GM23338 (cell line): Measurements from ENCODE around the gene CDH12. TPM values are rescaled to one million over a fixed set of nuclear protein-coding genes. Genes with fewer than 3 reads are reported as not detected.

Experiments used
- ATAC-seq: fragments of 200-7000 bp; cut with Tn5 transposase; 3 replicates; pipeline ENCODE4 v1.9.1; 2020
- DNase-seq: peaks from one replicate; pipeline ENCODE4 v3.0.0-alpha.2; 2015; ENCODE audit warnings: low spot score
- H2AFZ ChIP-seq: fragments of 200-600 bp; sonication (generic); 2 replicates; pipeline ENCODE4 v1.8.0; 2016; ENCODE audit warnings: antibody characterized with exemption, mild to moderate bottlenecking, moderate library complexity
- H3F3A ChIP-seq: fragments of 200-600 bp; sonication (generic); replicated peaks from 2 replicates; pipeline ENCODE4 v1.8.0; 2017; ENCODE audit warnings: antibody characterized with exemption, mixed run types, low read depth
- H3K27ac ChIP-seq: fragments of 200-600 bp; sonication (generic); 2 replicates; pipeline ENCODE4 v1.6.1; 2016; ENCODE audit warnings: low read depth
- H3K27me3 ChIP-seq: fragments of 200-600 bp; sonication (generic); 2 replicates; pipeline ENCODE4 v1.8.0; 2016; ENCODE audit warnings: mild to moderate bottlenecking, mixed run types, moderate library complexity; ENCODE audit not compliant: insufficient read depth
- H3K36me3 ChIP-seq: fragments of 200-600 bp; sonication (generic); 2 replicates; pipeline ENCODE4 v1.8.0; 2016; ENCODE audit warnings: mild to moderate bottlenecking; ENCODE audit not compliant: insufficient read depth
- H3K4me1 ChIP-seq: fragments of 200-600 bp; sonication (generic); 2 replicates; pipeline ENCODE4 v1.8.0; 2016; ENCODE audit warnings: mild to moderate bottlenecking, moderate library complexity; ENCODE audit not compliant: insufficient read depth
- H3K4me2 ChIP-seq: fragments of 200-600 bp; sonication (generic); 2 replicates; pipeline ENCODE4 v1.7.1; 2017; ENCODE audit warnings: mixed run types
- H3K4me3 ChIP-seq: fragments of 200-600 bp; sonication (generic); 2 replicates; pipeline ENCODE4 v1.6.1; 2016; ENCODE audit warnings: mixed run types
- H3K79me2 ChIP-seq: fragments of 200-600 bp; sonication (generic); replicated peaks from 2 replicates; pipeline ENCODE4 v1.8.0; 2017; ENCODE audit warnings: mild to moderate bottlenecking; ENCODE audit not compliant: insufficient read depth
- H3K9me2 ChIP-seq: fragments of 200-600 bp; sonication (generic); 2 replicates; pipeline ENCODE4 v1.8.0; 2017; ENCODE audit not compliant: insufficient read depth
- H4K20me1 ChIP-seq: fragments of 200-600 bp; sonication (generic); replicated peaks from 2 replicates; pipeline ENCODE4 v1.8.0; 2017; ENCODE audit warnings: mild to moderate bottlenecking; ENCODE audit not compliant: insufficient read depth
- H3K27ac Mint-ChIP-seq: 2 replicates; pipeline ENCODE4 v1.8.0; 2020; ENCODE audit warnings: inconsistent platforms, mild to moderate bottlenecking, moderate library complexity, mixed read lengths
- H3K27me3 Mint-ChIP-seq: 3 replicates; pipeline ENCODE4 v1.8.0; 2022; ENCODE audit warnings: low read depth, mild to moderate bottlenecking, moderate library complexity, mixed read lengths, inconsistent platforms; ENCODE audit not compliant: insufficient read depth, poor library complexity
- H3K36me3 Mint-ChIP-seq: 3 replicates; pipeline ENCODE4 v1.8.0; 2021; ENCODE audit warnings: low read depth, mild to moderate bottlenecking, inconsistent platforms, moderate library complexity, mixed read lengths
- H3K4me1 Mint-ChIP-seq: 3 replicates; pipeline ENCODE4 v1.8.0; 2020; ENCODE audit warnings: mild to moderate bottlenecking, inconsistent platforms, mixed read lengths
- H3K4me3 Mint-ChIP-seq: 3 replicates; pipeline ENCODE4 v1.8.0; 2021; ENCODE audit warnings: moderate library complexity, mild to moderate bottlenecking, inconsistent platforms, mixed read lengths
- H3K9me3 Mint-ChIP-seq: 3 replicates; pipeline ENCODE4 v1.8.0; 2020; ENCODE audit warnings: moderate library complexity, mild to moderate bottlenecking, inconsistent platforms, mixed read lengths
- CREB1 ChIP-seq: fragments of 250-450 bp; sonication (Bioruptor Pico); IDR thresholded peaks from 2 replicates; pipeline ENCODE4 v1.5.0; 2020; ENCODE audit warnings: low read depth, mild to moderate bottlenecking, moderate library complexity
- EZH2 ChIP-seq: fragments of 200-600 bp; sonication (generic); IDR thresholded peaks from one replicate; pipeline ENCODE4 v1.8.0; 2017; ENCODE audit warnings: antibody characterized with exemption, mild to moderate bottlenecking, low read depth; ENCODE audit not compliant: unreplicated experiment
- EZH2phosphoT487 ChIP-seq: fragments of 200-600 bp; sonication (generic); IDR thresholded peaks from one replicate; pipeline ENCODE4 v1.8.1; 2018; ENCODE audit warnings: antibody characterized with exemption; ENCODE audit not compliant: unreplicated experiment
- JUNB ChIP-seq: IDR thresholded peaks from one replicate; pipeline ENCODE4 v1.6.1; 2016; ENCODE audit warnings: antibody characterized with exemption; ENCODE audit not compliant: unreplicated experiment
- NANOG ChIP-seq: IDR thresholded peaks from 2 replicates; pipeline ENCODE4 v1.6.1; 2016; ENCODE audit warnings: antibody characterized with exemption, borderline replicate concordance
- POLR2AphosphoS5 ChIP-seq: IDR thresholded peaks from 2 replicates; pipeline ENCODE4 v1.6.1; 2016; ENCODE audit warnings: antibody characterized with exemption, low read depth
- STAT1 ChIP-seq: IDR thresholded peaks from one replicate; pipeline ENCODE4 v1.6.1; 2016; ENCODE audit warnings: antibody characterized with exemption; ENCODE audit not compliant: unreplicated experiment
- ZNF114 ChIP-seq: fragments of 250-450 bp; sonication (Bioruptor Pico); IDR thresholded peaks from 2 replicates; pipeline ENCODE4 v1.5.0; 2020; ENCODE audit warnings: mild to moderate bottlenecking, moderate library complexity
- ZNF331 ChIP-seq: fragments of 250-450 bp; sonication (Bioruptor Pico); IDR thresholded peaks from 2 replicates; pipeline ENCODE4 v1.5.0; 2020; ENCODE audit warnings: low read depth, mild to moderate bottlenecking, moderate library complexity
- polyA plus RNA-seq: library from polyadenylated mRNA; unstranded; fragments of >200 nt; fragmentation: Nextera tagmentation; extraction: Ambion mirVana; gene quantifications from 2 replicates; pipeline ENCODE4 v1.2.1, GENCODE V29; 2016
- total RNA-seq: library from RNA; depleted of rRNA; stranded (reverse); fragments of >200 nt; shearing (Covaris generic); gene quantifications from 2 replicates; pipeline ENCODE4 v1.2.3, GENCODE V29; 2014
- TF ChIP-seq, protein P1 (sequence below): IDR thresholded peaks from one replicate; pipeline ENCODE4 v1.6.1; 2018; ENCODE audit warnings: antibody characterized with exemption; ENCODE audit not compliant: unreplicated experiment
- TF ChIP-seq, protein P2 (sequence below), 2 experiments: fragments of 200-600 bp in 1 of 2; sonication (generic) in 1 of 2; conservative IDR thresholded peaks; 2 replicates each; pipeline versions ENCODE4 v1.5.1 to v1.6.1; 2016 to 2017; ENCODE audit warnings: antibody characterized with exemption in 2 of 2, low read depth in 2 of 2, mild to moderate bottlenecking in 2 of 2, moderate library complexity in 1 of 2
- TF ChIP-seq, protein P3 (sequence below): IDR thresholded peaks from 2 replicates; pipeline ENCODE4 v1.6.1; 2016; ENCODE audit warnings: antibody characterized with exemption
- TF ChIP-seq, protein P4 (sequence below): fragments of 250-450 bp; sonication (Bioruptor Pico); IDR thresholded peaks from 2 replicates; pipeline ENCODE4 v1.5.0; 2020; ENCODE audit warnings: mild to moderate bottlenecking, moderate library complexity

The CDH12 gene
- total and polyA plus RNA-seq, 2 experiments from 2014 or later = not detected

DNA sequence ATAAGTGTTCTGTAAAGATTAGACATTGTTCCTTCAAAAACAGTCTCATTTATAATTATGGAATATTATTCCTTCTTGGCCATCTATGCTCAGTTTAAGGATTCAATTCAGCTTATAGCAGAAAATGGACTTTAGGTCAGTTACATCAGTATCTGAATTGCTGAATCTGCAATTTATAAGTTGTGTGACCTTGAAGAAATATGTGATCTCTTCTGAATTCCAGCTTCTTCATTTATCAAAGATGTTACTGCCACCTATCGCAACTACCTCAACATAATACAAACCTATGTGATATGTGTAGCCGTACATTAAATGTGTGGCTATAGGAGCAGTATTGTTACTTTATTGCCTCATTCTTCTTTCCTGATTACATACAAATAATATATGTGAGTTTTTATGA, 118.2 kb downstream of the CDH12 start:
- TF ChIP-seq NANOG (no peak), JUNB (no peak), EZH2 (no peak), STAT1 (no peak), ZNF114 (CRISPR knock-in tag) (no peak), ZNF331 (CRISPR knock-in tag) (no peak), CREB1 (CRISPR knock-in tag) (no peak), POLR2AphosphoS5 (no peak), EZH2phosphoT487 (no peak)
- TF ChIP-seq, protein P1, sequence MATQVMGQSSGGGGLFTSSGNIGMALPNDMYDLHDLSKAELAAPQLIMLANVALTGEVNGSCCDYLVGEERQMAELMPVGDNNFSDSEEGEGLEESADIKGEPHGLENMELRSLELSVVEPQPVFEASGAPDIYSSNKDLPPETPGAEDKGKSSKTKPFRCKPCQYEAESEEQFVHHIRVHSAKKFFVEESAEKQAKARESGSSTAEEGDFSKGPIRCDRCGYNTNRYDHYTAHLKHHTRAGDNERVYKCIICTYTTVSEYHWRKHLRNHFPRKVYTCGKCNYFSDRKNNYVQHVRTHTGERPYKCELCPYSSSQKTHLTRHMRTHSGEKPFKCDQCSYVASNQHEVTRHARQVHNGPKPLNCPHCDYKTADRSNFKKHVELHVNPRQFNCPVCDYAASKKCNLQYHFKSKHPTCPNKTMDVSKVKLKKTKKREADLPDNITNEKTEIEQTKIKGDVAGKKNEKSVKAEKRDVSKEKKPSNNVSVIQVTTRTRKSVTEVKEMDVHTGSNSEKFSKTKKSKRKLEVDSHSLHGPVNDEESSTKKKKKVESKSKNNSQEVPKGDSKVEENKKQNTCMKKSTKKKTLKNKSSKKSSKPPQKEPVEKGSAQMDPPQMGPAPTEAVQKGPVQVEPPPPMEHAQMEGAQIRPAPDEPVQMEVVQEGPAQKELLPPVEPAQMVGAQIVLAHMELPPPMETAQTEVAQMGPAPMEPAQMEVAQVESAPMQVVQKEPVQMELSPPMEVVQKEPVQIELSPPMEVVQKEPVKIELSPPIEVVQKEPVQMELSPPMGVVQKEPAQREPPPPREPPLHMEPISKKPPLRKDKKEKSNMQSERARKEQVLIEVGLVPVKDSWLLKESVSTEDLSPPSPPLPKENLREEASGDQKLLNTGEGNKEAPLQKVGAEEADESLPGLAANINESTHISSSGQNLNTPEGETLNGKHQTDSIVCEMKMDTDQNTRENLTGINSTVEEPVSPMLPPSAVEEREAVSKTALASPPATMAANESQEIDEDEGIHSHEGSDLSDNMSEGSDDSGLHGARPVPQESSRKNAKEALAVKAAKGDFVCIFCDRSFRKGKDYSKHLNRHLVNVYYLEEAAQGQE = no peak
- TF ChIP-seq, protein P2, sequence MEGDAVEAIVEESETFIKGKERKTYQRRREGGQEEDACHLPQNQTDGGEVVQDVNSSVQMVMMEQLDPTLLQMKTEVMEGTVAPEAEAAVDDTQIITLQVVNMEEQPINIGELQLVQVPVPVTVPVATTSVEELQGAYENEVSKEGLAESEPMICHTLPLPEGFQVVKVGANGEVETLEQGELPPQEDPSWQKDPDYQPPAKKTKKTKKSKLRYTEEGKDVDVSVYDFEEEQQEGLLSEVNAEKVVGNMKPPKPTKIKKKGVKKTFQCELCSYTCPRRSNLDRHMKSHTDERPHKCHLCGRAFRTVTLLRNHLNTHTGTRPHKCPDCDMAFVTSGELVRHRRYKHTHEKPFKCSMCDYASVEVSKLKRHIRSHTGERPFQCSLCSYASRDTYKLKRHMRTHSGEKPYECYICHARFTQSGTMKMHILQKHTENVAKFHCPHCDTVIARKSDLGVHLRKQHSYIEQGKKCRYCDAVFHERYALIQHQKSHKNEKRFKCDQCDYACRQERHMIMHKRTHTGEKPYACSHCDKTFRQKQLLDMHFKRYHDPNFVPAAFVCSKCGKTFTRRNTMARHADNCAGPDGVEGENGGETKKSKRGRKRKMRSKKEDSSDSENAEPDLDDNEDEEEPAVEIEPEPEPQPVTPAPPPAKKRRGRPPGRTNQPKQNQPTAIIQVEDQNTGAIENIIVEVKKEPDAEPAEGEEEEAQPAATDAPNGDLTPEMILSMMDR (conservative IDR thresholded peaks at IDR 0.05; ENCODE audit: low read depth in 2 of 2) = no peak; a peak in 1 of 4 replicates
- TF ChIP-seq, protein P3, sequence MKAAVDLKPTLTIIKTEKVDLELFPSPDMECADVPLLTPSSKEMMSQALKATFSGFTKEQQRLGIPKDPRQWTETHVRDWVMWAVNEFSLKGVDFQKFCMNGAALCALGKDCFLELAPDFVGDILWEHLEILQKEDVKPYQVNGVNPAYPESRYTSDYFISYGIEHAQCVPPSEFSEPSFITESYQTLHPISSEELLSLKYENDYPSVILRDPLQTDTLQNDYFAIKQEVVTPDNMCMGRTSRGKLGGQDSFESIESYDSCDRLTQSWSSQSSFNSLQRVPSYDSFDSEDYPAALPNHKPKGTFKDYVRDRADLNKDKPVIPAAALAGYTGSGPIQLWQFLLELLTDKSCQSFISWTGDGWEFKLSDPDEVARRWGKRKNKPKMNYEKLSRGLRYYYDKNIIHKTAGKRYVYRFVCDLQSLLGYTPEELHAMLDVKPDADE = no peak
- TF ChIP-seq, protein P4, sequence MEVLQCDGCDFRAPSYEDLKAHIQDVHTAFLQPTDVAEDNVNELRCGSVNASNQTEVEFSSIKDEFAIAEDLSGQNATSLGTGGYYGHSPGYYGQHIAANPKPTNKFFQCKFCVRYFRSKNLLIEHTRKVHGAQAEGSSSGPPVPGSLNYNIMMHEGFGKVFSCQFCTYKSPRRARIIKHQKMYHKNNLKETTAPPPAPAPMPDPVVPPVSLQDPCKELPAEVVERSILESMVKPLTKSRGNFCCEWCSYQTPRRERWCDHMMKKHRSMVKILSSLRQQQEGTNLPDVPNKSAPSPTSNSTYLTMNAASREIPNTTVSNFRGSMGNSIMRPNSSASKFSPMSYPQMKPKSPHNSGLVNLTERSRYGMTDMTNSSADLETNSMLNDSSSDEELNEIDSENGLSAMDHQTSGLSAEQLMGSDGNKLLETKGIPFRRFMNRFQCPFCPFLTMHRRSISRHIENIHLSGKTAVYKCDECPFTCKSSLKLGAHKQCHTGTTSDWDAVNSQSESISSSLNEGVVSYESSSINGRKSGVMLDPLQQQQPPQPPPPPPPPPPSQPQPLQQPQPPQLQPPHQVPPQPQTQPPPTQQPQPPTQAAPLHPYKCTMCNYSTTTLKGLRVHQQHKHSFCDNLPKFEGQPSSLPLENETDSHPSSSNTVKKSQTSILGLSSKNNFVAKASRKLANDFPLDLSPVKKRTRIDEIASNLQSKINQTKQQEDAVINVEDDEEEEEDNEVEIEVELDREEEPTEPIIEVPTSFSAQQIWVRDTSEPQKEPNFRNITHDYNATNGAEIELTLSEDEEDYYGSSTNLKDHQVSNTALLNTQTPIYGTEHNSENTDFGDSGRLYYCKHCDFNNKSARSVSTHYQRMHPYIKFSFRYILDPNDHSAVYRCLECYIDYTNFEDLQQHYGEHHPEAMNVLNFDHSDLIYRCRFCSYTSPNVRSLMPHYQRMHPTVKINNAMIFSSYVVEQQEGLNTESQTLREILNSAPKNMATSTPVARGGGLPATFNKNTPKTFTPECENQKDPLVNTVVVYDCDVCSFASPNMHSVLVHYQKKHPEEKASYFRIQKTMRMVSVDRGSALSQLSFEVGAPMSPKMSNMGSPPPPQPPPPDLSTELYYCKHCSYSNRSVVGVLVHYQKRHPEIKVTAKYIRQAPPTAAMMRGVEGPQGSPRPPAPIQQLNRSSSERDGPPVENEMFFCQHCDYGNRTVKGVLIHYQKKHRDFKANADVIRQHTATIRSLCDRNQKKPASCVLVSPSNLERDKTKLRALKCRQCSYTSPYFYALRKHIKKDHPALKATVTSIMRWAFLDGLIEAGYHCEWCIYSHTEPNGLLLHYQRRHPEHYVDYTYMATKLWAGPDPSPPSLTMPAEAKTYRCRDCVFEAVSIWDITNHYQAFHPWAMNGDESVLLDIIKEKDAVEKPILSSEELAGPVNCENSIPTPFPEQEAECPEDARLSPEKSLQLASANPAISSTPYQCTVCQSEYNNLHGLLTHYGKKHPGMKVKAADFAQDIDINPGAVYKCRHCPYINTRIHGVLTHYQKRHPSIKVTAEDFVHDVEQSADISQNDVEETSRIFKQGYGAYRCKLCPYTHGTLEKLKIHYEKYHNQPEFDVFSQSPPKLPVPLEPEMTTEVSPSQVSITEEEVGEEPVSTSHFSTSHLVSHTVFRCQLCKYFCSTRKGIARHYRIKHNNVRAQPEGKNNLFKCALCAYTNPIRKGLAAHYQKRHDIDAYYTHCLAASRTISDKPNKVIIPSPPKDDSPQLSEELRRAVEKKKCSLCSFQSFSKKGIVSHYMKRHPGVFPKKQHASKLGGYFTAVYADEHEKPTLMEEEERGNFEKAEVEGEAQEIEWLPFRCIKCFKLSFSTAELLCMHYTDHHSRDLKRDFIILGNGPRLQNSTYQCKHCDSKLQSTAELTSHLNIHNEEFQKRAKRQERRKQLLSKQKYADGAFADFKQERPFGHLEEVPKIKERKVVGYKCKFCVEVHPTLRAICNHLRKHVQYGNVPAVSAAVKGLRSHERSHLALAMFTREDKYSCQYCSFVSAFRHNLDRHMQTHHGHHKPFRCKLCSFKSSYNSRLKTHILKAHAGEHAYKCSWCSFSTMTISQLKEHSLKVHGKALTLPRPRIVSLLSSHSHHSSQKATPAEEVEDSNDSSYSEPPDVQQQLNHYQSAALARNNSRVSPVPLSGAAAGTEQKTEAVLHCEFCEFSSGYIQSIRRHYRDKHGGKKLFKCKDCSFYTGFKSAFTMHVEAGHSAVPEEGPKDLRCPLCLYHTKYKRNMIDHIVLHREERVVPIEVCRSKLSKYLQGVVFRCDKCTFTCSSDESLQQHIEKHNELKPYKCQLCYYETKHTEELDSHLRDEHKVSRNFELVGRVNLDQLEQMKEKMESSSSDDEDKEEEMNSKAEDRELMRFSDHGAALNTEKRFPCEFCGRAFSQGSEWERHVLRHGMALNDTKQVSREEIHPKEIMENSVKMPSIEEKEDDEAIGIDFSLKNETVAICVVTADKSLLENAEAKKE (CRISPR knock-in tag) = no peak
- Mint-ChIP-seq H3K27ac (no peak overlapping the region), H3K4me3 (no peak overlapping the region), H3K27me3 (no peaks in the 10 kb centered on the region), H3K4me1 (no peaks in the 10 kb centered on the region), H3K9me3 (no peaks in the 10 kb centered on the region), H3K36me3 (no peaks in the 10 kb centered on the region)
- Histone ChIP-seq H3K4me1 (no peaks in the 10 kb centered on the region), H4K20me1 (no peaks in the 10 kb centered on the region), H3K27me3 (no peaks in the 10 kb centered on the region), H3F3A (no peaks in the 10 kb centered on the region), H3K9me2 (no peaks in the 10 kb centered on the region), H3K79me2 (no peaks in the 10 kb centered on the region), H3K27ac (no peak overlapping the region), H3K4me2 (no peak overlapping the region), H2AFZ (no peak overlapping the region), H3K36me3 (no peaks in the 10 kb centered on the region), H3K4me3 (no peak overlapping the region)
- no peak for ATAC-seq
- no peak for DNase-seq
